Heart left ventricle (tissue), 16 donors: ENCODE results near the gene RFX4. TPM values are rescaled to one million over a fixed set of nuclear protein-coding genes. Genes with fewer than 3 reads are reported as not detected.

Experiments used
- ATAC-seq, 4 donors: fragments of 200-7000 bp; cut with Tn5 transposase; one replicate each; pipeline ENCODE4 v1.9.1; 2020 to 2022; ENCODE audit warnings: moderate library complexity in 4 of 4, mild to moderate bottlenecking in 3 of 4, moderate number of reproducible peaks in 1 of 4
- DNase-seq, 5 donors: peaks; one replicate each; pipeline ENCODE4 v3.0.0-alpha.2; 2020
- H3K27ac ChIP-seq, 12 donors: fragments of 200-600 bp; sonication (generic) in 4 of 12; one replicate each; pipeline versions ENCODE4 v1.5.0 to v1.8.0; 2016 to 2022; ENCODE audit warnings: mild to moderate bottlenecking in 2 of 12
- H3K27me3 ChIP-seq, 9 donors: fragments of 200-600 bp; sonication (generic) in 2 of 9; one replicate each; pipeline versions ENCODE4 v1.5.1 to v1.8.0; 2016 to 2022; ENCODE audit warnings: mild to moderate bottlenecking in 3 of 9
- H3K36me3 ChIP-seq, 9 donors: fragments of 200-600 bp; sonication (generic) in 2 of 9; one replicate each; pipeline versions ENCODE4 v1.5.0 to v1.8.0; 2018 to 2022; ENCODE audit warnings: mild to moderate bottlenecking in 2 of 9
- H3K4me1 ChIP-seq, 12 donors: fragments of 200-600 bp; sonication (generic) in 4 of 12; one replicate each; pipeline versions ENCODE4 v1.5.0 to v1.8.0; 2016 to 2022; ENCODE audit warnings: mild to moderate bottlenecking in 3 of 12
- H3K4me3 ChIP-seq, 12 donors: fragments of 200-600 bp; sonication (generic) in 4 of 12; one replicate each; pipeline versions ENCODE4 v1.5.0 to v1.8.0; 2017 to 2022; ENCODE audit warnings: mild to moderate bottlenecking in 9 of 12, moderate library complexity in 4 of 12
- H3K9me3 ChIP-seq, 12 donors: fragments of 200-600 bp; sonication (generic) in 4 of 12; one replicate each; pipeline versions ENCODE4 v1.5.0 to v1.8.0; 2016 to 2022; ENCODE audit warnings: mild to moderate bottlenecking in 1 of 12
- CTCF ChIP-seq, 12 donors: fragments of 200-600 bp; sonication (generic) in 4 of 12; IDR thresholded peaks; one replicate each; pipeline versions ENCODE4 v1.5.0 to v1.8.0; 2018 to 2022; ENCODE audit warnings: antibody characterized with exemption in 12 of 12, mild to moderate bottlenecking in 5 of 12
- POLR2A ChIP-seq, 2 donors: fragments of 450-650 bp; IDR thresholded peaks; one replicate each; pipeline ENCODE4 v1.6.1; 2017; ENCODE audit warnings: antibody characterized with exemption in 2 of 2, mild to moderate bottlenecking in 2 of 2, moderate library complexity in 2 of 2
- WGBS, 4 donors: extraction: QIAGEN DNeasy Blood & Tissue Kit in 2 of 4; methylation state at CpG; one replicate each; pipeline versions ENCODE4 v1.1.5 to v1.1.7; 2013 to 2018; 5-methylcytosine and 5-hydroxymethylcytosine counted together
- intact Hi-C, 10 donors: fragments of 100-400 bp; cut with DNase I; formaldehyde crosslinking; loops; one replicate each; pipeline versions ENCODE4 v1.11.1 to v1.14.2; 2022
- polyA plus RNA-seq, 2 donors: library from polyadenylated mRNA; stranded (reverse); fragments of 200-250 nt; gene quantifications; one replicate each; pipeline ENCODE4 v1.2.3, GENCODE V29; 2013
- total RNA-seq, 9 donors: library from RNA; depleted of rRNA in 2 of 9; stranded (reverse); fragments of >200 nt in 2 of 9; fragmentation: NEBNext Ultra II Directional in 3 of 9; extraction: Animal tissue kit (Norgen Biotek cat#: 25700) in 3 of 9; gene quantifications; one replicate each; pipeline versions ENCODE4 v1.1.0 to v1.2.4, GENCODE V29; 2016 to 2023
- donor health status: ischemic (EF 13 %, LVEDD 7.1; RV severe dilation, severe dysfunction).
- donor health status: healthy with polysubstance abuse.
- donor health status: DM: no; HTN: yes; CAD: no.
- donor health status: DM: no; HTN: no; CAD: no.
- donor health status: ischemic (EF 25% LVEDD 6.9; RV normal size, moderate dysfunction).
- donor health status: ischemic (EF 25% LVEDD 5.7; RV mildly dilated, moderate dysfunction).
- donor health status: healthy.
- donor health status: DM: yes; HTN: yes; CAD: no.
- donor health status: ischemic (EF 35%, LVEDD 5.7; RV mildly dilated, moderate dysfunction).
- donor health status: nonischemic (EF 11% LVEDD 7.7; RV severe dilation, severe dysfunction).
- donor health status: DM: yes; HTN: yes; CAD: no.
- donor health status: PGD.
- donor health status: ischemic (EF 29% LVEDD 5.4; RV normal size, mild dysfunction).
- donor health status: nonischemic (EF 23%, LVEDD 6.1; RV moderate dilation, normal function).

RFX4 gene
- total and polyA plus RNA-seq, 11 donors = 0.09 TPM; not detected in 9

- DNase-seq = no peak
- Histone ChIP-seq H3K36me3 (peaks cover 0 to 30% (median 11%) of the 10 kb centered on the region in 9 donors), H3K27me3 (no peaks in the 10 kb centered on the region), H3K27ac (no peak overlapping the region), H3K4me1 (peaks cover 0 to 25% (median 9%) of the 10 kb centered on the region in 12 donors), H3K9me3 (no peaks in the 10 kb centered on the region), H3K4me3 (no peak overlapping the region)
- intact Hi-C loops = no loop called here
- no peak for ATAC-seq
- 24 to 33% (median 31%) methylated on average over 3 of the region's 3 CpGs for WGBS, 4 donors
- no peak for TF ChIP-seq POLR2A (IDR thresholded peaks at IDR 0.05)
- TF ChIP-seq CTCF (IDR thresholded peaks at IDR 0.05) = no peak
These were observed 221.9 kb downstream of the RFX4 start for GRCh38 chr12:106804668-106805067.

Other genes starting within 250 kb of the RFX4 start
- 10 to 100 TPM in 2 of 9 donors, 1 to 10 TPM in 7; 6.4 to 12.3 (median 9.3) TPM for gene POLR3B, start 225.3 kb upstream of the RFX4 start, total RNA-seq
- 1 to 10 TPM; 2.5 to 8.1 TPM for gene POLR3B, start 225.3 kb upstream of the RFX4 start, polyA plus RNA-seq
- gene RIC8B, start 191.7 kb downstream of the RFX4 start, total RNA-seq = 10 to 100 TPM; 14.2 to 27.5 (median 22.8) TPM
- gene RIC8B, start 191.7 kb downstream of the RFX4 start, polyA plus RNA-seq = 10 to 100 TPM in 1 of 2 donors, 1 to 10 TPM in 1; 6.1 to 11.9 TPM